ENCODE data around the gene PBOV1.

Gene PBOV1

DNA sequence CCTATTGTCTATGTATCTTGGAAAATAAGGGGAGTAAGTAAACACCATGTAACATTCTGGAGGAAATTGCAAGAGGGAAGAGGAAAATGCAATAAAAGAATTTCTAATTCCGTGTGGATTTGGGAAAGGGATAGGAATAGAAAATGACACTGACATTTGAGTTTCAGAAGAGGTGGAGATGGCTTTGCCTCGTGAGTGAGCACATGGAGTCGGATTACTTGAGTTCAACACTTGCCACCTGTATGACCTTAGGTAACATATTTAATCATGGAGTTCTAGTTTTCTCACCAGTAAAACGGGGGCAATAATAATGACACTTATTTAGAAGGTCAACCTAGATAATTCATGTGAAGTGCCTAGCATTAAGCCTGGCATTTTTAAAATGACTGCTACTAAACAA is 10.8 kb upstream of the PBOV1 start:
- TF ChIP-seq TCF4 (CRISPR knock-in tag; IDR thresholded peaks at IDR 0.05; ENCODE audit: borderline replicate concordance) = no peak
- TF ChIP-seq GLIS3 (CRISPR knock-in tag; IDR thresholded peaks at IDR 0.05) = no peak
- TF ChIP-seq ESRRG (CRISPR knock-in tag; IDR thresholded peaks at IDR 0.05) = no peak
- TF ChIP-seq PPARA (CRISPR knock-in tag; IDR thresholded peaks at IDR 0.05; ENCODE audit: borderline replicate concordance) = no peak
- TF ChIP-seq, protein P1, sequence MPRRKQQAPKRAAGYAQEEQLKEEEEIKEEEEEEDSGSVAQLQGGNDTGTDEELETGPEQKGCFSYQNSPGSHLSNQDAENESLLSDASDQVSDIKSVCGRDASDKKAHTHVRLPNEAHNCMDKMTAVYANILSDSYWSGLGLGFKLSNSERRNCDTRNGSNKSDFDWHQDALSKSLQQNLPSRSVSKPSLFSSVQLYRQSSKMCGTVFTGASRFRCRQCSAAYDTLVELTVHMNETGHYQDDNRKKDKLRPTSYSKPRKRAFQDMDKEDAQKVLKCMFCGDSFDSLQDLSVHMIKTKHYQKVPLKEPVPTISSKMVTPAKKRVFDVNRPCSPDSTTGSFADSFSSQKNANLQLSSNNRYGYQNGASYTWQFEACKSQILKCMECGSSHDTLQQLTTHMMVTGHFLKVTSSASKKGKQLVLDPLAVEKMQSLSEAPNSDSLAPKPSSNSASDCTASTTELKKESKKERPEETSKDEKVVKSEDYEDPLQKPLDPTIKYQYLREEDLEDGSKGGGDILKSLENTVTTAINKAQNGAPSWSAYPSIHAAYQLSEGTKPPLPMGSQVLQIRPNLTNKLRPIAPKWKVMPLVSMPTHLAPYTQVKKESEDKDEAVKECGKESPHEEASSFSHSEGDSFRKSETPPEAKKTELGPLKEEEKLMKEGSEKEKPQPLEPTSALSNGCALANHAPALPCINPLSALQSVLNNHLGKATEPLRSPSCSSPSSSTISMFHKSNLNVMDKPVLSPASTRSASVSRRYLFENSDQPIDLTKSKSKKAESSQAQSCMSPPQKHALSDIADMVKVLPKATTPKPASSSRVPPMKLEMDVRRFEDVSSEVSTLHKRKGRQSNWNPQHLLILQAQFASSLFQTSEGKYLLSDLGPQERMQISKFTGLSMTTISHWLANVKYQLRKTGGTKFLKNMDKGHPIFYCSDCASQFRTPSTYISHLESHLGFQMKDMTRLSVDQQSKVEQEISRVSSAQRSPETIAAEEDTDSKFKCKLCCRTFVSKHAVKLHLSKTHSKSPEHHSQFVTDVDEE (CRISPR knock-in tag; IDR thresholded peaks at IDR 0.05) = no peak
- TF ChIP-seq ARNTL (CRISPR knock-in tag; IDR thresholded peaks at IDR 0.05; ENCODE audit: borderline replicate concordance, low read depth) = no peak
- TF ChIP-seq, protein P2, sequence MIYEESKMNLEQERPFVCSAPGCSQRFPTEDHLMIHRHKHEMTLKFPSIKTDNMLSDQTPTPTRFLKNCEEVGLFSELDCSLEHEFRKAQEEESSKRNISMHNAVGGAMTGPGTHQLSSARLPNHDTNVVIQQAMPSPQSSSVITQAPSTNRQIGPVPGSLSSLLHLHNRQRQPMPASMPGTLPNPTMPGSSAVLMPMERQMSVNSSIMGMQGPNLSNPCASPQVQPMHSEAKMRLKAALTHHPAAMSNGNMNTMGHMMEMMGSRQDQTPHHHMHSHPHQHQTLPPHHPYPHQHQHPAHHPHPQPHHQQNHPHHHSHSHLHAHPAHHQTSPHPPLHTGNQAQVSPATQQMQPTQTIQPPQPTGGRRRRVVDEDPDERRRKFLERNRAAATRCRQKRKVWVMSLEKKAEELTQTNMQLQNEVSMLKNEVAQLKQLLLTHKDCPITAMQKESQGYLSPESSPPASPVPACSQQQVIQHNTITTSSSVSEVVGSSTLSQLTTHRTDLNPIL (CRISPR knock-in tag; IDR thresholded peaks at IDR 0.05; ENCODE audit: low read depth) = no peak
- no peak for TF ChIP-seq ZNF8 (CRISPR knock-in tag; IDR thresholded peaks at IDR 0.05)
- TF ChIP-seq, protein P3, sequence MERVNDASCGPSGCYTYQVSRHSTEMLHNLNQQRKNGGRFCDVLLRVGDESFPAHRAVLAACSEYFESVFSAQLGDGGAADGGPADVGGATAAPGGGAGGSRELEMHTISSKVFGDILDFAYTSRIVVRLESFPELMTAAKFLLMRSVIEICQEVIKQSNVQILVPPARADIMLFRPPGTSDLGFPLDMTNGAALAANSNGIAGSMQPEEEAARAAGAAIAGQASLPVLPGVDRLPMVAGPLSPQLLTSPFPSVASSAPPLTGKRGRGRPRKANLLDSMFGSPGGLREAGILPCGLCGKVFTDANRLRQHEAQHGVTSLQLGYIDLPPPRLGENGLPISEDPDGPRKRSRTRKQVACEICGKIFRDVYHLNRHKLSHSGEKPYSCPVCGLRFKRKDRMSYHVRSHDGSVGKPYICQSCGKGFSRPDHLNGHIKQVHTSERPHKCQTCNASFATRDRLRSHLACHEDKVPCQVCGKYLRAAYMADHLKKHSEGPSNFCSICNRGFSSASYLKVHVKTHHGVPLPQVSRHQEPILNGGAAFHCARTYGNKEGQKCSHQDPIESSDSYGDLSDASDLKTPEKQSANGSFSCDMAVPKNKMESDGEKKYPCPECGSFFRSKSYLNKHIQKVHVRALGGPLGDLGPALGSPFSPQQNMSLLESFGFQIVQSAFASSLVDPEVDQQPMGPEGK (CRISPR knock-in tag; IDR thresholded peaks at IDR 0.05; ENCODE audit: borderline replicate concordance) = no peak
- TF ChIP-seq, protein P4, sequence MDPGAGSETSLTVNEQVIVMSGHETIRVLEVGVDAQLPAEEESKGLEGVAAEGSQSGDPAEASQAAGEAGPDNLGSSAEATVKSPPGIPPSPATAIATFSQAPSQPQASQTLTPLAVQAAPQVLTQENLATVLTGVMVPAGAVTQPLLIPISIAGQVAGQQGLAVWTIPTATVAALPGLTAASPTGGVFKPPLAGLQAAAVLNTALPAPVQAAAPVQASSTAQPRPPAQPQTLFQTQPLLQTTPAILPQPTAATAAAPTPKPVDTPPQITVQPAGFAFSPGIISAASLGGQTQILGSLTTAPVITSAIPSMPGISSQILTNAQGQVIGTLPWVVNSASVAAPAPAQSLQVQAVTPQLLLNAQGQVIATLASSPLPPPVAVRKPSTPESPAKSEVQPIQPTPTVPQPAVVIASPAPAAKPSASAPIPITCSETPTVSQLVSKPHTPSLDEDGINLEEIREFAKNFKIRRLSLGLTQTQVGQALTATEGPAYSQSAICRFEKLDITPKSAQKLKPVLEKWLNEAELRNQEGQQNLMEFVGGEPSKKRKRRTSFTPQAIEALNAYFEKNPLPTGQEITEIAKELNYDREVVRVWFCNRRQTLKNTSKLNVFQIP (CRISPR knock-in tag; IDR thresholded peaks at IDR 0.05; ENCODE audit: borderline replicate concordance, low read depth) = no peak
- no peak for TF ChIP-seq OSR1 (CRISPR knock-in tag; IDR thresholded peaks at IDR 0.05)
- no peak for TF ChIP-seq RARB (CRISPR knock-in tag; IDR thresholded peaks at IDR 0.05)

DNA sequence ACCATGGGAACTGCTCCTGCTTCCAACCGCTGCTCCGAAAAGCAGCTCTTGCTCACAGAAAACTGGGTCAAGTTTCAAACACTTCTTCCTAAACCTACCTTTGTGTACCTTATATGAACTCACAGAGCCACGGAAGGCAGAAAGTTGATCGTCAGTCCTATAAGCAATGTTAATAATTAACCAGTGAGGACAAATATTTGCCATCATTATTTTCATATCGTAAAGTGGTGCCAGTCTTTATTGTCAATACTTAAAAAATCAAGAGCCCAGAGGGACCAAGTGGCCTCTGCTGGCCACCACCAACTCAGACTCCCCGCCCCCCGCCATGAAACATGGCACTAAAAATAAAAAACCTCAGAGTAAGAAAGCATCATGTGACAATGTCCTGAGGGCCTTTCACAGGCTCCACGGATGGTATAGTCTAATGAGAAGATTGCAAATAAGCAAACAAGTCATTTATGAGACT is 9.1 kb upstream of the PBOV1 start:
- TF ChIP-seq ZC3H10 (CRISPR knock-in tag; IDR thresholded peaks at IDR 0.05) = no peak
- TF ChIP-seq OSR1 (CRISPR knock-in tag; IDR thresholded peaks at IDR 0.05) = no peak
- no peak for TF ChIP-seq RARB (CRISPR knock-in tag; IDR thresholded peaks at IDR 0.05)
- TF ChIP-seq ISL1 (CRISPR knock-in tag; IDR thresholded peaks at IDR 0.05) = no peak
- TF ChIP-seq, protein P1 (CRISPR knock-in tag; IDR thresholded peaks at IDR 0.05) = no peak
- TF ChIP-seq ZFP3 (CRISPR knock-in tag; IDR thresholded peaks at IDR 0.05) = no peak
- TF ChIP-seq TOX (CRISPR knock-in tag; IDR thresholded peaks at IDR 0.05; ENCODE audit: borderline replicate concordance) = no peak
- TF ChIP-seq ZNF565 (CRISPR knock-in tag; conservative IDR thresholded peaks at IDR 0.05; ENCODE audit: low read depth) = no peak
- TF ChIP-seq SNAI2 (CRISPR knock-in tag; IDR thresholded peaks at IDR 0.05) = no peak
- no peak for TF ChIP-seq ZFP30 (CRISPR knock-in tag; IDR thresholded peaks at IDR 0.05)
- no peak for ATAC-seq

More for the DNA sequence above, 10.8 kb upstream of the PBOV1 start:
- no peak for ATAC-seq

DNA sequence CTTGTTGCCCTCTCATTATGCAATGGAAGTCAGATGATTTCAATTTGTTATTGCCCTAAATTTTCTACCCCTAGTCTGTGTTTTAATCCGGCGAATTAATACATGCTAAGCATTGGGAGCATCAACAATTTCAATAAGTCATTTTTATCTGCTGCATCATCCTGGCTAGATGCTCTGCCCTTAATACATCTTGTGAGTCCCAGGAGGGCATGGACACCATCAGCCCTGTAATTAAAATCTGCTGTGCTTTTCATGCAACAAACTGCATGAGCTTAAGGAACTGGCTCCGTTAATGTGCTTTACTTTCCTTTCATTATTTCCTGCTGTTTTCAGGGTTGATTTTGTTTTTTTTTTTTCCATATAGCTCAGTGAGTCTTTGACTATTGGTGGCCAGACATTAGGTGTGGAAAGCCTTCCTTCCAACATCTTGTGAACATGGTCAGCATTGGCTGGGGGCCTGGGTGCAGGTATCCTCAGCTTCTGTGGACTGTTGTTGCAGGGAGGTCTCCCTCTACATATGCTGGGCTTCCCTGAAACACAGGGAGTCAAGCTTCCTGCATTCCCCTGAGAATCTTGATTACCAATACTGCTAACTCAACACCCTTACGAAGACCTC is 8.5 kb upstream of the PBOV1 start:
- no peak for ATAC-seq
- TF ChIP-seq ESRRG (CRISPR knock-in tag; IDR thresholded peaks at IDR 0.05) = no peak
- no peak for TF ChIP-seq BACH2 (CRISPR knock-in tag; IDR thresholded peaks at IDR 0.05; ENCODE audit: borderline replicate concordance)
- TF ChIP-seq ISL1 (CRISPR knock-in tag; IDR thresholded peaks at IDR 0.05) = no peak
- no peak for TF ChIP-seq GLIS3 (CRISPR knock-in tag; IDR thresholded peaks at IDR 0.05)
- TF ChIP-seq, protein P3 (CRISPR knock-in tag; IDR thresholded peaks at IDR 0.05; ENCODE audit: borderline replicate concordance) = no peak
- TF ChIP-seq ZFP30 (CRISPR knock-in tag; IDR thresholded peaks at IDR 0.05) = no peak
- TF ChIP-seq, protein P4 (CRISPR knock-in tag; IDR thresholded peaks at IDR 0.05; ENCODE audit: borderline replicate concordance, low read depth) = no peak
- no peak for TF ChIP-seq CSDC2 (CRISPR knock-in tag; IDR thresholded peaks at IDR 0.05)
- no peak for TF ChIP-seq ZFP3 (CRISPR knock-in tag; IDR thresholded peaks at IDR 0.05)
- TF ChIP-seq RARB (CRISPR knock-in tag; IDR thresholded peaks at IDR 0.05) = no peak
- no peak for TF ChIP-seq TOX (CRISPR knock-in tag; IDR thresholded peaks at IDR 0.05; ENCODE audit: borderline replicate concordance)
